Measurements from ENCODE around the gene POLR2H.

GRCh38 chr3:184352897-184353545 lies 8.5 kb upstream of the POLR2H start:
- no peak for TF ChIP-seq TAF1 (IDR thresholded peaks at IDR 0.05; ENCODE audit: borderline replicate concordance, low read depth, low read length)
- no peak for TF ChIP-seq CTCF (IDR thresholded peaks at IDR 0.05)
- no peak for TF ChIP-seq GATA2 (CRISPR knock-in tag; IDR thresholded peaks at IDR 0.05)
- TF ChIP-seq NRF1 (IDR thresholded peaks at IDR 0.05; ENCODE audit: low read depth, low read length), result no peak
- TF ChIP-seq USF1 (IDR thresholded peaks at IDR 0.05; ENCODE audit: borderline replicate concordance, low read depth), result no peak
- no peak for TF ChIP-seq MAX (IDR thresholded peaks at IDR 0.05; ENCODE audit: low read depth)
- TF ChIP-seq EZH2phosphoT487 (IDR thresholded peaks at IDR 0.05; ENCODE audit: borderline replicate concordance, low read depth), result no peak

Measured in SK-N-SH (cell line).